GM12891 (cell line): ENCODE measurements around the gene POU2AF1.

Experiments
- PAX5 ChIP-seq: IDR thresholded peaks from 2 replicates; pipeline ENCODE4 v1.6.1; 2011; ENCODE audit warnings: low read length, moderate library complexity, mild to moderate bottlenecking; ENCODE audit not compliant: insufficient read depth, severe bottlenecking
- POLR2A ChIP-seq: IDR thresholded peaks from 2 replicates; pipeline ENCODE4 v1.6.1; 2011; ENCODE audit warnings: low read depth, low read length, control low read depth
- POLR2AphosphoS5 ChIP-seq: IDR thresholded peaks from 2 replicates; pipeline ENCODE4 v1.6.1; 2011; ENCODE audit warnings: low read depth, low read length, control low read depth
- POU2F2 ChIP-seq: IDR thresholded peaks from 2 replicates; pipeline ENCODE4 v1.6.1; 2011; ENCODE audit warnings: low read depth, mild to moderate bottlenecking, control low read depth, low read length, moderate library complexity
- SPI1 ChIP-seq: IDR thresholded peaks from 2 replicates; pipeline ENCODE4 v1.6.1; 2011; ENCODE audit warnings: low read depth, low read length, control low read depth
- TAF1 ChIP-seq: IDR thresholded peaks from 2 replicates; pipeline ENCODE4 v1.6.1; 2011; ENCODE audit warnings: low read depth, low read length, control low read depth

DNA sequence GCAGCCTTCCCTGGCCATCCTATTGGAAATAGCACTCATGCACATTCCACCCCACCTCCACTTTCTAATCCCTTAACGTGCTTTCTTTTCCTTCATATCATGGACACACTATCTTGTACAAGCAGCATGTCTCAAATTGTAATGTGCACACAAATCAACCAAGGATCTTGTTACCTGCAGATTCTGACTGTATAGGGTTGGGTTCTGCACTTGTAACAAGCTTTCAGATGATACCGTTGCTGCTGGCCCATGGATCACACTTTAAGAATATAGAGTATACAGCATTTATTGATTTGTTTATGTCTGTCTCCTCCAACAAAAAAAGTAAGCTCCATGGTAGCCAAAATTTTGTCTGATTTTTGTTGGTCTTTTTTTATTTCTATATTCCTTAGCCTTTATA is 32.4 kb upstream of the POU2AF1 start:
- no peak for TF ChIP-seq POLR2A
- TF ChIP-seq POLR2AphosphoS5, result no peak
- TF ChIP-seq SPI1, result no peak
- TF ChIP-seq TAF1, result no peak
- no peak for TF ChIP-seq PAX5
- TF ChIP-seq POU2F2, result no peak
